ENCODE data around the gene SLC49A4. TPM values are rescaled to one million over a fixed set of nuclear protein-coding genes. Genes with fewer than 3 reads are reported as not detected.

Gene SLC49A4
- total RNA-seq, 1 experiment from 2014 or later = 11.3 TPM

GRCh38 chr3:122803977-122804376, 9.1 kb downstream of the SLC49A4 start:
- H3K4me1 ChIP-seq (ENCODE audit: control insufficient read depth in 1 of 2, insufficient read depth in 2 of 2, low read length in 2 of 2) = no peaks in the 10 kb centered on the region
- CTCF ChIA-PET = no interaction called here

GRCh38 chr3:122810734-122811133, 15.9 kb downstream of the SLC49A4 start:
- no peaks in the 10 kb centered on the region for H3K4me1 ChIP-seq (ENCODE audit: control insufficient read depth in 1 of 2, insufficient read depth in 2 of 2, low read length in 2 of 2)
- no peaks in the 10 kb centered on the region for H4K20me1 ChIP-seq (ENCODE audit: insufficient read depth)
- H3K4me2 ChIP-seq (ENCODE audit: low read length) = no peak overlapping the region
- no peak overlapping the region for H3K9ac ChIP-seq (ENCODE audit: low read length)
- H3K36me3 ChIP-seq (ENCODE audit: control insufficient read depth in 1 of 2, insufficient read depth in 2 of 2, low read length in 2 of 2) = no peaks in the 10 kb centered on the region
- H3K4me3 ChIP-seq (replicated peaks in 1 of 2; ENCODE audit: low read depth in 1 of 2, low read length in 2 of 2) = no peak overlapping the region
- no TSS peak for BruUV-seq (replicated peaks)
- H3K9me3 ChIP-seq (ENCODE audit: control insufficient read depth in 1 of 2, insufficient read depth in 1 of 2, low read depth in 1 of 2, low read length in 2 of 2) = no peaks in the 10 kb centered on the region
- no peaks in the 10 kb centered on the region for H3K27me3 ChIP-seq (ENCODE audit: insufficient read depth, low read length)
- H3K27ac ChIP-seq (ENCODE audit: low read depth, low read length) = no peak overlapping the region
- intact Hi-C loops (cut with micrococcal nuclease) = no loop called here
- ChIA-PET RAD21 (ENCODE audit: low non-redundant PET in 1 of 2, low total read pairs in 2 of 2, uncharacterized antibody in 2 of 2, unreplicated experiment in 2 of 2) (no interaction called here), POLR2A (no interaction called here), CTCF (no interaction called here)
- H3K9me2 ChIP-seq (ENCODE audit: insufficient read depth) = no peaks in the 10 kb centered on the region
- H3K79me2 ChIP-seq (ENCODE audit: insufficient read depth, low read length) = no peaks in the 10 kb centered on the region
- ATAC-seq = no peak
- H2AFZ ChIP-seq (ENCODE audit: low read depth, low read length, poor library complexity, severe bottlenecking) = no peak overlapping the region
- no peak for TF ChIP-seq ATF3 (IDR thresholded peaks at IDR 0.05)
- TF ChIP-seq FOSL1 (IDR thresholded peaks at IDR 0.05; ENCODE audit: low read depth) = no peak
- no peak for TF ChIP-seq EGR1 (IDR thresholded peaks at IDR 0.05; ENCODE audit: low read depth)
- no peak for TF ChIP-seq MAX (IDR thresholded peaks at IDR 0.05)
- DNase-seq (ENCODE audit: low read depth, low spot score) = no peak

More at GRCh38 chr3:122803977-122804376, 9.1 kb downstream of the SLC49A4 start:
- no peaks in the 10 kb centered on the region for H3K9me3 ChIP-seq (ENCODE audit: control insufficient read depth in 1 of 2, insufficient read depth in 1 of 2, low read depth in 1 of 2, low read length in 2 of 2)
- no peaks in the 10 kb centered on the region for H3K27me3 ChIP-seq (ENCODE audit: insufficient read depth, low read length)
- no peak overlapping the region for H3K27ac ChIP-seq (ENCODE audit: low read depth, low read length)
- TF ChIP-seq CTCF (IDR thresholded peaks at IDR 0.05 in 2 of 3, conservative IDR thresholded peaks at IDR 0.05 in 1 of 3; ENCODE audit: borderline replicate concordance in 1 of 3, insufficient read depth in 1 of 3, low read depth in 2 of 3, low read length in 2 of 3) = no peak
- no peak for TF ChIP-seq CEBPB (IDR thresholded peaks at IDR 0.05; ENCODE audit: low read depth)
- TF ChIP-seq YY1 (IDR thresholded peaks at IDR 0.05; ENCODE audit: extremely low read depth, insufficient replicate concordance, low read depth, low read length) = no peak
- POLR2A ChIA-PET = no interaction called here
- H3K36me3 ChIP-seq (ENCODE audit: control insufficient read depth in 1 of 2, insufficient read depth in 2 of 2, low read length in 2 of 2) = no peaks in the 10 kb centered on the region
- H3K9me2 ChIP-seq (ENCODE audit: insufficient read depth) = no peaks in the 10 kb centered on the region
- BruUV-seq (replicated peaks) = no TSS peak
- DNase-seq (ENCODE audit: low read depth, low spot score) (no peak), ATAC-seq (no peak)
- H3K9ac ChIP-seq (ENCODE audit: low read length) = no peak overlapping the region
- RAD21 ChIA-PET (ENCODE audit: low non-redundant PET in 1 of 2, low total read pairs in 2 of 2, uncharacterized antibody in 2 of 2, unreplicated experiment in 2 of 2) = no interaction called here
- no peaks in the 10 kb centered on the region for H3K79me2 ChIP-seq (ENCODE audit: insufficient read depth, low read length)
- no peaks in the 10 kb centered on the region for H4K20me1 ChIP-seq (ENCODE audit: insufficient read depth)
- H2AFZ ChIP-seq (ENCODE audit: low read depth, low read length, poor library complexity, severe bottlenecking) = no peak overlapping the region
- H3K4me3 ChIP-seq (replicated peaks in 1 of 2; ENCODE audit: low read depth in 1 of 2, low read length in 2 of 2) = no peak overlapping the region
- intact Hi-C loops (cut with micrococcal nuclease) = no loop called here
- no peak overlapping the region for H3K4me2 ChIP-seq (ENCODE audit: low read length)
